Measurements from ENCODE around the gene GRID2.

- peak; percentile 34 to 58 for TF ChIP-seq CTCF (conservative IDR thresholded peaks at IDR 0.05 in 1 of 2, IDR thresholded peaks at IDR 0.05 in 1 of 2; ENCODE audit: low read depth in 1 of 2, low read length in 2 of 2)
- no peak for TF ChIP-seq EZH2 (IDR thresholded peaks at IDR 0.05; ENCODE audit: low read length, missing control alignments)
Observed at GRCh38 chr4:93199492-93199891, 895.7 kb downstream of the GRID2 start.

Data from fibroblast of lung (primary cell).